ENCODE results near the gene EBP.

The EBP gene

DNA sequence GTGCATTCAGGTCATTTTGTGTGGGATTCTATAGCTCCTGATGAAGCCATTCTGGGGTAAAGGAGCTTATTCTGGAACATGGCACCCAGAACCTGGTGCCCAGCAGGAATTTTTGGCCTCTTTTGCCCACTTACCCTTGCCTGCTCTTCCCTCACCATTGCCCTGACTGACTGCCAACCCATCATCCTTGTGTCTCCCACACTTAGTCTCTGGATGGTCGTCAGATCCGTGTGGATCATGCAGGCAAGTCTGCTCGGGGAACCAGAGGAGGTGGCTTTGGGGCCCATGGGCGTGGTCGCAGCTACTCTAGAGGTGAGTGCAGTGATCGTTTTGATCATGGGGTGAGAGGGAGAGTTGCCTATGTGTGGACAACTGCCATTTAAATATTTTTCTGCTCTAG lies 54.5 kb downstream of the EBP start:
- H3K4me1 ChIP-seq (ENCODE audit: insufficient read depth, poor library complexity, severe bottlenecking), result peaks cover 21% of the 10 kb centered on the region
- H3K27me3 ChIP-seq (ENCODE audit: insufficient read depth, poor library complexity, severe bottlenecking), result no peaks in the 10 kb centered on the region
- DNase-seq (ENCODE audit: low spot score) (no peak), ATAC-seq (ENCODE audit: low read depth) (no peak)
- peak overlapping the region; percentile 91 for H3K27ac ChIP-seq (ENCODE audit: poor library complexity, severe bottlenecking)
- TF ChIP-seq CTCF (IDR thresholded peaks at IDR 0.05; ENCODE audit: poor library complexity, severe bottlenecking), result no peak
- H3K4me3 ChIP-seq (ENCODE audit: severe bottlenecking), result peak overlapping the region; percentile 80
- no peaks in the 10 kb centered on the region for H3K9me3 ChIP-seq (ENCODE audit: severe bottlenecking)
- H3K36me3 ChIP-seq (ENCODE audit: low read depth), result peaks cover 55% of the 10 kb centered on the region

All from RWPE2 (cell line).